Neural cell (in vitro differentiated cells): ENCODE results near the gene PTPRN2. TPM values are rescaled to one million over a fixed set of nuclear protein-coding genes. Genes with fewer than 3 reads are reported as not detected.

Experiments used
- H2AFZ ChIP-seq: fragments of 200-600, 300-800 bp; sonication (generic), shearing (Covaris generic); 2 replicates; pipeline ENCODE4 v1.6.0; 2014; ENCODE audit warnings: low read depth, mild to moderate bottlenecking, antibody characterized with exemption, low read length, moderate library complexity
- H3F3A ChIP-seq: fragments of 200-600 bp; shearing (Covaris generic); 2 replicates; pipeline ENCODE4 v1.6.1; 2016; ENCODE audit warnings: mild to moderate bottlenecking, moderate library complexity, mixed read lengths, antibody characterized with exemption, low read length; ENCODE audit not compliant: insufficient read depth, poor library complexity, severe bottlenecking
- H3K27ac ChIP-seq: fragments of 200-600, 300-800 bp; sonication (generic), shearing (Covaris generic); 2 replicates; pipeline ENCODE4 v1.5.1; 2014; ENCODE audit warnings: mild to moderate bottlenecking, low read length, moderate library complexity
- H3K27me3 ChIP-seq: fragments of 300-800, 200-600 bp; sonication (generic), shearing (Covaris generic); 2 replicates; pipeline ENCODE4 v1.6.0; 2014; ENCODE audit warnings: mild to moderate bottlenecking, low read depth, low read length, moderate library complexity; ENCODE audit not compliant: insufficient read depth
- H3K36me3 ChIP-seq: fragments of 300-800, 200-600 bp; sonication (generic), shearing (Covaris generic); 2 replicates; pipeline ENCODE4 v1.5.1; 2014; ENCODE audit warnings: mild to moderate bottlenecking, antibody characterized with exemption, low read length, moderate library complexity; ENCODE audit not compliant: insufficient read depth
- H3K4me2 ChIP-seq: fragments of 300-800, 200-600 bp; sonication (generic), shearing (Covaris generic); 2 replicates; pipeline ENCODE4 v1.6.0; 2014; ENCODE audit warnings: mild to moderate bottlenecking, low read length
- H3K4me3 ChIP-seq: fragments of 300-800, 200-600 bp; sonication (generic), shearing (Covaris generic); 2 replicates; pipeline ENCODE4 v1.5.1; 2014; ENCODE audit warnings: mild to moderate bottlenecking, low read length, moderate library complexity
- H3K79me2 ChIP-seq: fragments of 200-600 bp; shearing (Covaris generic); replicated peaks from 2 replicates; pipeline ENCODE4 v1.6.0; 2014; ENCODE audit warnings: mild to moderate bottlenecking, low read length, moderate library complexity; ENCODE audit not compliant: insufficient read depth
- H3K9ac ChIP-seq: fragments of 300-800, 200-600 bp; sonication (generic), shearing (Covaris generic); 2 replicates; pipeline ENCODE4 v1.6.1; 2016; ENCODE audit warnings: mild to moderate bottlenecking, low read length, mixed read lengths
- H3K9me2 ChIP-seq: fragments of 200-600 bp; shearing (Covaris generic); 2 replicates; pipeline ENCODE4 v1.6.1; 2016; ENCODE audit warnings: mild to moderate bottlenecking, low read length, mixed read lengths; ENCODE audit not compliant: insufficient read depth
- H3K9me3 ChIP-seq: fragments of 200-600, 300-800 bp; sonication (generic), shearing (Covaris generic); 2 replicates; pipeline ENCODE4 v1.6.1; 2016; ENCODE audit warnings: mild to moderate bottlenecking, mixed run types, low read length, moderate library complexity, mixed read lengths
- H4K20me1 ChIP-seq: fragments of 200-600 bp; shearing (Covaris generic); 2 replicates; pipeline ENCODE4 v1.6.1; 2016; ENCODE audit warnings: mild to moderate bottlenecking, mixed run types; ENCODE audit not compliant: insufficient read depth
- EP300 ChIP-seq: fragments of 450-650 bp; conservative IDR thresholded peaks from 2 replicates; pipeline ENCODE4 v1.6.1; 2014; ENCODE audit warnings: antibody characterized with exemption, mild to moderate bottlenecking, moderate library complexity; ENCODE audit not compliant: poor library complexity, severe bottlenecking
- EZH2 ChIP-seq: fragments of 200-600, 300-800 bp; shearing (Covaris generic), sonication (generic); IDR thresholded peaks from 2 replicates; pipeline ENCODE4 v1.6.1; 2014; ENCODE audit warnings: antibody characterized with exemption, low read length, borderline replicate concordance, mild to moderate bottlenecking; ENCODE audit not compliant: insufficient read depth, poor library complexity, severe bottlenecking
- MXI1 ChIP-seq: fragments of 450-650 bp; conservative IDR thresholded peaks from 2 replicates; pipeline ENCODE4 v1.6.1; 2014; ENCODE audit warnings: antibody characterized with exemption, mild to moderate bottlenecking; ENCODE audit not compliant: poor library complexity, severe bottlenecking
- POLR2AphosphoS5 ChIP-seq: IDR thresholded peaks from 2 replicates; pipeline ENCODE4 v1.6.1; 2012
- RAD21 ChIP-seq: fragments of 450-650 bp; conservative IDR thresholded peaks from 2 replicates; pipeline ENCODE4 v1.6.1; 2014; ENCODE audit warnings: antibody characterized with exemption, mild to moderate bottlenecking, moderate library complexity
- REST ChIP-seq: IDR thresholded peaks from 2 replicates; pipeline ENCODE4 v1.6.1; 2012; ENCODE audit warnings: borderline replicate concordance
- SMC3 ChIP-seq: fragments of 450-650 bp; conservative IDR thresholded peaks from 2 replicates; pipeline ENCODE4 v1.6.1; 2014; ENCODE audit warnings: antibody characterized with exemption, mild to moderate bottlenecking, moderate library complexity; ENCODE audit not compliant: poor library complexity
- TAF1 ChIP-seq: IDR thresholded peaks from 2 replicates; pipeline ENCODE4 v1.6.1; 2012; ENCODE audit warnings: low read depth
- polyA plus RNA-seq: library from polyadenylated mRNA; depleted of rRNA; stranded (reverse); fragments of >200 nt; gene quantifications from 2 replicates; pipeline ENCODE4 v1.2.3, GENCODE V29; 2014
- TF ChIP-seq, protein P1 (sequence below): fragments of 450-650 bp; IDR thresholded peaks from 2 replicates; pipeline ENCODE4 v1.5.1; 2014; ENCODE audit warnings: antibody characterized with exemption, mild to moderate bottlenecking, moderate library complexity; ENCODE audit not compliant: poor library complexity, severe bottlenecking

PTPRN2 gene
- polyA plus RNA-seq, 1 donor from 2014 or later, result 31.0 TPM

DNA sequence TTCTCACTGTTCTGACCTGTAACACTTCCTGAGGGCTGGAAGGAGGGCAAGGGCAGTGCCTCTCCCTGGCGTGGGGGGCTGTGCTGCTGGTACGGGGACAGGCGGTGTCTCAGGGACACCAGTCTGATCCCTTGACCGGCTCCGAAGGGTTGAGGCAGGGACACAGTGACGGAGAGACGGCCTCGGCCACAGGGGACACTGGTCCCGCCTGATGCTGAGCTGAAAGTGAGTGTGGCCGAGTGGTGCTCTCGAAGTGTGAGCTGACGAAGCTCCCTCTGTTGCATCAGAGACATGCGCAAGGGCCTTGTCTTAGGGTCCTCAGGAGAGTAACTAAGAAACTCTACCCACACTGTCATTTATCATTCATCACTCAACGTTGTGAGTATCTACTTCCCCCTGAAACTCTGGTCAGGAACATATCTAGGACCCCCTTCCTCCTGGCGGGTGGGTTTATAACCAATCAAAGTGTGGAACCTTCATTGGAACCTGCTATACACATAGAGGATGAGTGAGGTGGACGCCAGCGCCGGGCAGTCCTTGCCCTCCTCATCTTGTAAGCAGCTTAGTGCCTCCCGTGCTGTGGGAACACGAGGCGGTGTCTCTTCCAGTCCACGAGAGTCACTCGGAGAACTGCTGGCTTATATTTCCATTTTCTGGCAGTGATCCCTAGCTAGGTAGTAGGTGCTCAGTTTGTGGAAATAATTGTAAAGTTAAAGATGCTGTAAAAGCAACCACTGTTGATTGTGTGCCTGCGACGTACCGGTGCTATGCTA, 967.7 kb downstream of the PTPRN2 start:
- Histone ChIP-seq H3K27me3 (no peaks in the 10 kb centered on the region), H3K9me3 (no peaks in the 10 kb centered on the region), H3K4me2 (no peak overlapping the region), H3K4me3 (no peak overlapping the region), H3F3A (no peaks in the 10 kb centered on the region), H3K79me2 (peaks cover 3% of the 10 kb centered on the region), H4K20me1 (no peaks in the 10 kb centered on the region), H3K9me2 (no peaks in the 10 kb centered on the region), H2AFZ (no peak overlapping the region), H3K36me3 (peaks cover 16% of the 10 kb centered on the region), H3K27ac (no peak overlapping the region), H3K9ac (no peak overlapping the region)
- TF ChIP-seq REST, result no peak
- no peak for TF ChIP-seq EZH2
- TF ChIP-seq, protein P1, sequence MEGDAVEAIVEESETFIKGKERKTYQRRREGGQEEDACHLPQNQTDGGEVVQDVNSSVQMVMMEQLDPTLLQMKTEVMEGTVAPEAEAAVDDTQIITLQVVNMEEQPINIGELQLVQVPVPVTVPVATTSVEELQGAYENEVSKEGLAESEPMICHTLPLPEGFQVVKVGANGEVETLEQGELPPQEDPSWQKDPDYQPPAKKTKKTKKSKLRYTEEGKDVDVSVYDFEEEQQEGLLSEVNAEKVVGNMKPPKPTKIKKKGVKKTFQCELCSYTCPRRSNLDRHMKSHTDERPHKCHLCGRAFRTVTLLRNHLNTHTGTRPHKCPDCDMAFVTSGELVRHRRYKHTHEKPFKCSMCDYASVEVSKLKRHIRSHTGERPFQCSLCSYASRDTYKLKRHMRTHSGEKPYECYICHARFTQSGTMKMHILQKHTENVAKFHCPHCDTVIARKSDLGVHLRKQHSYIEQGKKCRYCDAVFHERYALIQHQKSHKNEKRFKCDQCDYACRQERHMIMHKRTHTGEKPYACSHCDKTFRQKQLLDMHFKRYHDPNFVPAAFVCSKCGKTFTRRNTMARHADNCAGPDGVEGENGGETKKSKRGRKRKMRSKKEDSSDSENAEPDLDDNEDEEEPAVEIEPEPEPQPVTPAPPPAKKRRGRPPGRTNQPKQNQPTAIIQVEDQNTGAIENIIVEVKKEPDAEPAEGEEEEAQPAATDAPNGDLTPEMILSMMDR, result no peak
- TF ChIP-seq TAF1, result no peak
- TF ChIP-seq SMC3, result no peak
- no peak for TF ChIP-seq POLR2AphosphoS5
- no peak for TF ChIP-seq EP300
- no peak for TF ChIP-seq RAD21
- TF ChIP-seq MXI1, result no peak

DNA sequence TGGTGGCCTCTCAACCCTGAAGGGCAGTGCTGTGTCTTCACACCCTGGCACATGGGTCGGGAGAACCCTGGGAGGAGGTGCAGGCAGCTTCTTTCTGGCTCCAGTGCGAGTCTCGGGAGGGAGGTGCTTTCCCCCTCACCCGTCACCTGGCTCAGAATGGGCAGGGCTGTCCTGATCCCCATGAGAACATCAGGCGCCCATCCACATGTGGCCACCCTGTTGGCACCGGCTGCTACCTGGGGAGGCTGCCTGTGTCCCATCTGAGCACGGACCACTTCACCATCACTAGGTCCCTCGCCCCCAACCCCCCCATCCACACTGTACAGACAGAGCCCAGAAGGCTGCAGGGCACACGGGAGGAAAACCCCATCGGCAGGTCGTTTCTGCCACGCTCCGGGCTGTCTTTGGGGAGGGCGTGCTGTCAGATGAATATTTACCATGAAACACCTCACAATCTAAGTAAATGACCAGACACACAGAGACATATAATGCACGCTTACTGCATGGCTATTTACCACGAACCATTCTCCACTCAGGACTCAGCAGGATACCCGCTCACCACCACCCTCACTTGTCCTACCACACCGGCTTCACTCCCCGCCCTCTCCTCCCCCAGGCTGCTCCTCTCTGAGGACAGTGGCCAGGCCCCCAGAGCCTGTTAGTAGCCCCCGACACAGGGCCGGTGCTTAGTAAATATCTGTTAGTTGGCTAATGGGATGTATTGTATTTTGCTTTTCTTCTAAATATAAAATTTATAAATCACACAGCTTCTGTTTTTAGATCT, 968.6 kb downstream of the PTPRN2 start:
- Histone ChIP-seq H3K36me3 (peaks cover 16% of the 10 kb centered on the region), H3K9ac (no peak overlapping the region), H4K20me1 (no peaks in the 10 kb centered on the region), H3K4me2 (no peak overlapping the region), H3F3A (no peaks in the 10 kb centered on the region), H3K79me2 (peaks cover 3% of the 10 kb centered on the region), H3K9me2 (no peaks in the 10 kb centered on the region), H3K9me3 (no peaks in the 10 kb centered on the region), H3K4me3 (no peak overlapping the region), H2AFZ (no peak overlapping the region), H3K27me3 (no peaks in the 10 kb centered on the region), H3K27ac (no peak overlapping the region)
- TF ChIP-seq TAF1 (no peak), EP300 (no peak), EZH2 (no peak), POLR2AphosphoS5 (no peak), MXI1 (no peak), SMC3 (no peak), REST (no peak), RAD21 (no peak)
- TF ChIP-seq, protein P1, result no peak
